Fibroblast of lung (primary cell): ENCODE measurements around the gene NF1.

ENCODE experiments used
- CTCF ChIP-seq, 2 donors: IDR thresholded peaks in 1 of 2; conservative IDR thresholded peaks in 1 of 2; 1 replicate in 1 of 2; 2 replicates in 1 of 2; pipeline ENCODE4 v1.5.1; 2011 to 2012; ENCODE audit warnings: low read length in 2 of 2, control low read depth in 1 of 2, inconsistent platforms in 1 of 2, low read depth in 1 of 2, mild to moderate bottlenecking in 1 of 2
- EZH2 ChIP-seq: IDR thresholded peaks from 2 replicates; pipeline ENCODE4 v1.5.1; 2012; ENCODE audit warnings: low read length, control low read depth, mild to moderate bottlenecking; ENCODE audit errors: missing control alignments

- TF ChIP-seq CTCF (conservative IDR thresholded peaks at IDR 0.05 in 1 of 2, IDR thresholded peaks at IDR 0.05 in 1 of 2; ENCODE audit: low read depth in 1 of 2, low read length in 2 of 2) (no peak), EZH2 (no peak)
Measured at GRCh38 chr17:31314782-31315100, 220.0 kb downstream of the NF1 start.
